AG09309 (cell line): ENCODE data around the gene FHL2.

ENCODE experiments used
- DNase-seq: peaks from one replicate; pipeline ENCODE4 v3.0.0-alpha.2; 2010; ENCODE audit warnings: low read depth
- H3K4me3 ChIP-seq: 2 replicates; pipeline ENCODE4 v1.5.1; 2011; ENCODE audit warnings: mild to moderate bottlenecking, low read depth, low read length, moderate library complexity; ENCODE audit not compliant: control insufficient read depth
- CTCF ChIP-seq: IDR thresholded peaks from 2 replicates; pipeline ENCODE4 v1.5.1; 2011; ENCODE audit warnings: mild to moderate bottlenecking, low read depth, low read length, inconsistent platforms; ENCODE audit not compliant: insufficient read depth, control insufficient read depth; ENCODE audit errors: missing control alignments

The FHL2 gene

GRCh38 chr2:105380432-105381100, 18.3 kb downstream of the FHL2 start:
- no peak for TF ChIP-seq CTCF
- H3K4me3 ChIP-seq, result no peak overlapping the region
- DNase-seq, result no peak

DNA sequence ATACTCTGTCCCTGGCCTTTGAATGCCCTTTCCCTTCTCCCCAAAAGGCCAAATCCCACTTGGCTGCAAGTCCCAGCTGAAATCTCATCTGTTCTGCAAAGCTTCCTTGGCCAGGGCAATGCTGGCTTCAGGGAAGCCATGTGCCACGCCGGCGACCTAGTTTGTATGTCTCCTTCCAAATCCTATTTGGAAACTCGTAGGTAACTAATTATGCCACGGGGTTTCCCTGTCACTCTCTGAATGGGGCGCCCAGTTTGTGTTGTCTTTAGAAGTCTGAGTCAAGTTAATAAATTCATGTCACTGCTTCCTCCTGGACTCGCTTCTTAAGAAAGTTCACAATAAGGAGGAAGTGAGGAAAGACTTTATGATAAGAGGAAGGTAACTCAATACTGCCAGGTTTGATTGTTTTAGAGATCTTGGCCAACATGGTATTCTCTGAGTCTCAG, 19.1 kb downstream of the FHL2 start:
- no peak for DNase-seq
- no peak overlapping the region for H3K4me3 ChIP-seq
- TF ChIP-seq CTCF, result no peak

GRCh38 chr2:105378921-105379383, 19.9 kb downstream of the FHL2 start:
- DNase-seq, result no peak
- H3K4me3 ChIP-seq, result no peak overlapping the region
- no peak for TF ChIP-seq CTCF

DNA sequence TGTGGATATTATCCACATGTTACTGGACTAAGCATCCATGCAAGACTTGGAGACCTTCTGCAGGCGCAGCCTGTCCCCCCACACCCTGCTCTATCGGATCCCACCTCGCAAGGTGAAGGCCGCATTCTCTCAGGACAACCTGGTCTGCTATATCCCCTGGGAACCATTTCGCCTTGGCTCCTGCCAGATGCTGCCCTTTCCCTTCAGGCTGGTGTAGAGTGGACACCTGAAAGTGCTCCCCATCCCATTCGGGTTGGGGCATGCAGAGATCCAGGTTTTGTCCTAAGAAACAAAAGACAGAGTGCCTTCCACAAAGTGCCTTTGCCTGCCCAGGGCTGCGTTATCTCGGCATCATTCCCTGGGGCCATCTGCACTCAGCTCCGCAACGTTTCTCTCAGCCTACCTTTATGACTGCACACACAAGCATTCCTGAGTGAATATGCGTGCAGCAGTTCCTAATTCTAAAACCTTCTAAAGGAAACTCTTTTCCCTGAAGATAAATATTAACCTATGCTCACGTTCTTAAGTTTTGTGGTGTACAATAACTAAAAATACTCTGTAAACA, 20.5 kb downstream of the FHL2 start:
- H3K4me3 ChIP-seq, result no peak overlapping the region
- DNase-seq, result no peak
- TF ChIP-seq CTCF, result no peak

GRCh38 chr2:105377871-105378270, 21.0 kb downstream of the FHL2 start:
- no peak for DNase-seq
- H3K4me3 ChIP-seq, result no peak overlapping the region
- TF ChIP-seq CTCF, result no peak

GRCh38 chr2:105376789-105377240, 22.0 kb downstream of the FHL2 start:
- no peak for TF ChIP-seq CTCF
- DNase-seq, result no peak
- H3K4me3 ChIP-seq, result no peak overlapping the region

GRCh38 chr2:105376010-105376409, 22.8 kb downstream of the FHL2 start:
- H3K4me3 ChIP-seq, result no peak overlapping the region
- no peak for DNase-seq
- TF ChIP-seq CTCF, result no peak
